CD14-positive monocyte (primary cell): ENCODE results near the gene CDC37L1. TPM values are rescaled to one million over a fixed set of nuclear protein-coding genes. Genes with fewer than 3 reads are reported as not detected.
A peak's percentile ranks its signal among the peaks of the same experiment; 100 is the strongest.
"Not testable (repeated sequence)": the region's sequence is repeated elsewhere in the genome, so short reads cannot be mapped to it uniquely, and the experiment has no call there.

Experiments used
- DNase-seq, 3 donors: peaks; one replicate each; pipeline ENCODE4 v3.0.0-alpha.2; 2011 to 2022
- H2AFZ ChIP-seq: 2 replicates; pipeline ENCODE4 v1.6.0; 2012; ENCODE audit warnings: mild to moderate bottlenecking, low read depth, low read length, inconsistent platforms; ENCODE audit not compliant: insufficient read depth, poor library complexity, severe bottlenecking
- H3K27ac ChIP-seq, 2 donors: 1 replicate in 1 of 2; 2 replicates in 1 of 2; pipeline ENCODE4 v1.5.1; 2012 to 2013; ENCODE audit warnings: low read length in 2 of 2, control low read depth in 1 of 2, inconsistent platforms in 1 of 2, low read depth in 1 of 2, mild to moderate bottlenecking in 1 of 2
- H3K27me3 ChIP-seq, 2 donors: one replicate each; pipeline versions ENCODE4 v1.6.0 to v1.6.1; 2011 to 2013; ENCODE audit warnings: low read length in 2 of 2; ENCODE audit not compliant: control insufficient read depth in 2 of 2, insufficient read depth in 2 of 2
- H3K36me3 ChIP-seq, 2 donors: replicated peaks in 1 of 2; 1 replicate in 1 of 2; 2 replicates in 1 of 2; pipeline versions ENCODE4 v1.5.1 to v1.6.1; 2012 to 2013; ENCODE audit warnings: low read length in 2 of 2, control low read depth in 1 of 2, inconsistent platforms in 1 of 2, mild to moderate bottlenecking in 1 of 2; ENCODE audit not compliant: insufficient read depth in 2 of 2, control insufficient read depth in 1 of 2
- H3K4me1 ChIP-seq, 2 donors: 1 replicate in 1 of 2; 2 replicates in 1 of 2; pipeline versions ENCODE4 v1.5.1 to v1.6.1; 2012 to 2013; ENCODE audit warnings: low read length in 2 of 2, control low read depth in 1 of 2, inconsistent platforms in 1 of 2, mild to moderate bottlenecking in 1 of 2, moderate library complexity in 1 of 2; ENCODE audit not compliant: insufficient read depth in 2 of 2, control insufficient read depth in 1 of 2
- H3K4me2 ChIP-seq: replicated peaks from 2 replicates; pipeline ENCODE3; 2012; ENCODE audit warnings: low read length, moderate library complexity, mild to moderate bottlenecking; ENCODE audit not compliant: poor library complexity, severe bottlenecking; ENCODE audit errors: extremely low read depth
- H3K4me3 ChIP-seq, 3 experiments: fragments of 200-600 bp in 1 of 3; sonication (generic) in 1 of 3; replicated peaks in 1 of 3; 1 replicate in 2 of 3; 2 replicates in 1 of 3; pipeline ENCODE4 v1.5.1; 2011 to 2013; ENCODE audit warnings: low read length in 3 of 3, mild to moderate bottlenecking in 3 of 3, control low read depth in 2 of 3, low read depth in 2 of 3, inconsistent platforms in 1 of 3, moderate library complexity in 1 of 3
- H3K79me2 ChIP-seq: 2 replicates; pipeline ENCODE4 v1.6.0; 2012; ENCODE audit warnings: mild to moderate bottlenecking, control low read depth, inconsistent platforms, low read length, moderate library complexity; ENCODE audit not compliant: insufficient read depth
- H3K9ac ChIP-seq: 2 replicates; pipeline ENCODE4 v1.6.0; 2017; ENCODE audit warnings: low read length, mild to moderate bottlenecking; ENCODE audit not compliant: insufficient read depth, poor library complexity, severe bottlenecking
- H3K9me3 ChIP-seq, 2 donors: replicated peaks in 1 of 2; 1 replicate in 1 of 2; 2 replicates in 1 of 2; pipeline versions ENCODE4 v1.5.1 to v1.6.1; 2012 to 2013; ENCODE audit warnings: low read length in 2 of 2, control low read depth in 1 of 2; ENCODE audit not compliant: control insufficient read depth in 1 of 2, insufficient read depth in 1 of 2
- H4K20me1 ChIP-seq: 2 replicates; pipeline ENCODE4 v1.6.0; 2012; ENCODE audit warnings: mild to moderate bottlenecking, low read length, control low read depth, moderate library complexity; ENCODE audit not compliant: insufficient read depth
- H3K27ac Mint-ChIP-seq, 7 donors: one replicate each; pipeline ENCODE4 v1.8.0; 2020; ENCODE audit warnings: mild to moderate bottlenecking in 7 of 7, mixed read lengths in 7 of 7, moderate library complexity in 6 of 7, inconsistent platforms in 2 of 7
- H3K27me3 Mint-ChIP-seq, 3 donors: one replicate each; pipeline ENCODE4 v1.8.0; 2021 to 2022; ENCODE audit warnings: low read depth in 3 of 3, mild to moderate bottlenecking in 3 of 3, mixed read lengths in 3 of 3, moderate library complexity in 3 of 3, inconsistent platforms in 1 of 3
- H3K36me3 Mint-ChIP-seq, 2 donors: one replicate each; pipeline ENCODE4 v1.8.0; 2020; ENCODE audit warnings: mixed read lengths in 2 of 2, inconsistent platforms in 1 of 2, mild to moderate bottlenecking in 1 of 2
- H3K4me1 Mint-ChIP-seq: one replicate; pipeline ENCODE4 v1.8.0; 2020; ENCODE audit warnings: mild to moderate bottlenecking, mixed read lengths
- H3K4me3 Mint-ChIP-seq, 2 donors: one replicate each; pipeline ENCODE4 v1.8.0; 2020; ENCODE audit warnings: mild to moderate bottlenecking in 2 of 2, mixed read lengths in 2 of 2, moderate library complexity in 1 of 2
- H3K9me3 Mint-ChIP-seq, 7 donors: one replicate each; pipeline ENCODE4 v1.8.0; 2020 to 2022; ENCODE audit warnings: mixed read lengths in 7 of 7, mild to moderate bottlenecking in 6 of 7, moderate library complexity in 6 of 7, inconsistent platforms in 2 of 7
- CTCF ChIP-seq: fragments of 200-600 bp; IDR thresholded peaks from one replicate; pipeline ENCODE4 v1.8.0; 2022; ENCODE audit warnings: antibody characterized with exemption, mild to moderate bottlenecking
- WGBS: methylation state at CpG from one replicate; pipeline ENCODE4 v1.1.5; 2013; ENCODE audit warnings: missing lambda C conversion rate; ENCODE audit not compliant: insufficient coverage; 5-methylcytosine and 5-hydroxymethylcytosine counted together
- intact Hi-C, 2 donors: fragments of 100-400 bp; cut with micrococcal nuclease; formaldehyde crosslinking; loops; one replicate each; pipeline versions ENCODE4 v1.15.0 to v1.15.1; 2023
- polyA plus RNA-seq, 3 donors: library from polyadenylated mRNA; depleted of rRNA in 1 of 3; unstranded in 2 of 3; stranded (reverse) in 1 of 3; fragments of 300-500 nt in 2 of 3; fragments of >200 nt in 1 of 3; fragmentation: Illumina TruSeq in 2 of 3; gene quantifications; 1 replicate in 2 of 3; 2 replicates in 1 of 3; pipeline ENCODE4 v1.2.3, GENCODE V29; 2012 to 2021

CDC37L1 gene
- polyA plus RNA-seq, 3 donors: 2.8 to 4.4 (median 2.8) TPM

- Mint-ChIP-seq H3K4me3 (no peak overlapping the region), H3K9me3 (no peaks in the 10 kb centered on the region), H3K36me3 (no peaks in the 10 kb centered on the region), H3K27me3 (peaks cover 5 to 9% (median 5%) of the 10 kb centered on the region in 3 donors), H3K4me1 (peaks cover 11% of the 10 kb centered on the region), H3K27ac (no peak overlapping the region)
- Histone ChIP-seq H3K27ac (no peak overlapping the region), H2AFZ (no peak overlapping the region), H3K4me1 (peaks cover 0 to 10% of the 10 kb centered on the region in 2 donors), H3K9me3 (no peaks in the 10 kb centered on the region), H3K79me2 (no peaks in the 10 kb centered on the region), H3K4me2 (no peak overlapping the region), H3K9ac (no peak overlapping the region), H4K20me1 (no peaks in the 10 kb centered on the region), H3K27me3 (no peaks in the 10 kb centered on the region), H3K36me3 (no peaks in the 10 kb centered on the region), H3K4me3 (no peak overlapping the region)
- intact Hi-C loops: loop anchor here (10.0 kb wide), 2 partner anchors 175 to 845 kb away; no protein-coding TSS in a partner anchor
- peak; percentile 76 for TF ChIP-seq CTCF
- peak in 2 of 3 donors; percentile 27 to 55 for DNase-seq
- WGBS: 95% methylated on average over 3 of the region's 8 CpGs
Observed at GRCh38 chr9:4750023-4750673, 70.8 kb downstream of the CDC37L1 start.

DNA sequence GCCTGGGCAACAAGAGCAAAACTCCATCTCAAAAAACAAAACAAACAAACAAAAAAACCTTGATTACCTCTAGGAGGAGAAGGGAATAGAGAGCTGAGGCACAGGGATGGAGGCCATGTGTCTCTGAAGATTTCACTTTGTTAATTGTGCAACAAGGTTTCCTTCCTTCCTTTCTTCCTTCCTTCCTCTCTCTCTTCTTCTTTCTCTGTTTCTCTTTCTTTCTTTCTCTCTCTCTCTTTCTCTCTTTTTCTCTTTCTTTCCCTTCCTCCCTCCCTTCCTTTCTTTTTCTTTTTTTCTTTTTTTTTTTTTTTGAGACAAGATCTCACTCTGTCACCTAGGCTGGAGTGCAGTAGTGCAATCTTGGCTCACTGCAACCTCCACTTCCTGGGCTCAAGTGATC is 75.2 kb downstream of the CDC37L1 start:
- intact Hi-C loops: loop anchor here (10.0 kb wide), 2 partner anchors 170 to 840 kb away; no protein-coding TSS in a partner anchor
- not testable (repeated sequence) for H3K4me2 ChIP-seq, H3K9ac ChIP-seq, H3K36me3 Mint-ChIP-seq, H3K36me3 ChIP-seq, H3K27ac ChIP-seq, H2AFZ ChIP-seq, DNase-seq, H3K9me3 Mint-ChIP-seq, H3K4me3 Mint-ChIP-seq, H3K4me3 ChIP-seq, H3K79me2 ChIP-seq, H3K9me3 ChIP-seq, H4K20me1 ChIP-seq, H3K27me3 ChIP-seq
- H3K27ac Mint-ChIP-seq: peak overlapping the region in 1 of 7 donors; percentile 53
- H3K4me1 Mint-ChIP-seq: peaks cover 19% of the 10 kb centered on the region
- H3K4me1 ChIP-seq: peaks cover 6 to 17% of the 10 kb centered on the region in 2 donors
- H3K27me3 Mint-ChIP-seq: peaks cover 8 to 22% (median 15%) of the 10 kb centered on the region in 3 donors
